Right hindlimb (tissue), 1 donor: ENCODE results near the gene POLE3.
"Not testable (repeated sequence)": the region's sequence is repeated elsewhere in the genome, so short reads cannot be mapped to it uniquely, and the experiment has no call there.

Experiments used
- DNase-seq: peaks from one replicate; pipeline ENCODE4 v3.0.0-alpha.2; 2018

The POLE3 gene, protein sequence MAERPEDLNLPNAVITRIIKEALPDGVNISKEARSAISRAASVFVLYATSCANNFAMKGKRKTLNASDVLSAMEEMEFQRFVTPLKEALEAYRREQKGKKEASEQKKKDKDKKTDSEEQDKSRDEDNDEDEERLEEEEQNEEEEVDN

DNA sequence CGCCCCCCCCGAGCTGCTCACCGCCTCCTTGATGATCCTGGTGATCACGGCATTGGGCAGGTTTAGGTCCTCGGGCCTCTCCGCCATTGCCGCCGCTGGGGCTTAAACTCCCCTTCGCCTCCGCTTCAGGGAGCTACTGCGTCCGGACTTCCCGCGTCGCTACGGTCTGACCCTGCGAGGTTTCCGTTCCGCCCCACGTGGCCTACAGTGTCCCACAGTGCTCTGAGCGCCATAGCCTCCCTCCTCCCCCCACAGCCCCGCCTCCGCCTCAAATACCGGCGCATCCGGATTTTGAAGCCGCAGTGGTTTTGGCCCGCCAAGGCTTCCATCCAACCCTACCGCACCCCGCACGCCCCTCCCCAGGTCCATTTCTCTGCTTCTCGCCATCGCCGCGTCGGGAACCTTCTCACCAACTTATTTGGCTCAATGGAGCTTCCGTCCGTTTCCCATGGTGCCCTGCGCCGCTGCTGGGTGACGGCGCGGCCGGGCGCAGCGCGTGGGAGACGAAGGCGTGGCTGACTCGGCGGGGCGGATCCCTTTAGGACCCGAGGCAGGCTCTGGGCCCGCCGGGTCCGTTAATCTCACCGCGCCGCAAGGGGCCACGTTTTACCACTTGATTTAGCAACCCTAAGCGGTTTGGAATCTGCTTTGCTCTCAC, at the start of gene POLE3, which contains the start of gene C9orf43:
Gene POLE3 (minus strand): TSS at position 469 of the 658 bp plus-strand sequence. CDS start 382 bp downstream, at position 87.
Gene C9orf43 (plus strand): TSS at position 541 of the 658 bp plus-strand sequence. CDS start 2,747 bp downstream, outside the sequence.
- DNase-seq = peak; percentile 97

DNA sequence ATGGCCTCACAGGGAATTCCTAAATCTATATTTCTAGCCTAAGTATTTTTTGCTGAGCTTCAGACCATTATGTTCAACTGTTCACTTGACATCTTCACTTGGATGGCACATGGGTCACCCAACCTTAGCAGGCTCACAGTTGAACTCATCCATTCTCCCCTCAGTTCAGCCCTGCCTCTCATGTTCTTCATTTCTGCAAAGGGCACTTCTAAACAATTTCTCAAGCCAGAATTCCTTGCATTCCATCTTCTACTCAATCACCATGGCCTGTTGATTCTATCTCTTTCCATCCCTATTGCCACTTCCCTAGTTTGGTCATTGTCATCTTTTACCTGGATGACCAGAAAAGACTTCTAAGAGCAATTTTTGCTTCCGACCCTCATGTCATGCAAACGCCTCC, 45.8 kb upstream of the POLE3 start:
- no peak for DNase-seq

DNA sequence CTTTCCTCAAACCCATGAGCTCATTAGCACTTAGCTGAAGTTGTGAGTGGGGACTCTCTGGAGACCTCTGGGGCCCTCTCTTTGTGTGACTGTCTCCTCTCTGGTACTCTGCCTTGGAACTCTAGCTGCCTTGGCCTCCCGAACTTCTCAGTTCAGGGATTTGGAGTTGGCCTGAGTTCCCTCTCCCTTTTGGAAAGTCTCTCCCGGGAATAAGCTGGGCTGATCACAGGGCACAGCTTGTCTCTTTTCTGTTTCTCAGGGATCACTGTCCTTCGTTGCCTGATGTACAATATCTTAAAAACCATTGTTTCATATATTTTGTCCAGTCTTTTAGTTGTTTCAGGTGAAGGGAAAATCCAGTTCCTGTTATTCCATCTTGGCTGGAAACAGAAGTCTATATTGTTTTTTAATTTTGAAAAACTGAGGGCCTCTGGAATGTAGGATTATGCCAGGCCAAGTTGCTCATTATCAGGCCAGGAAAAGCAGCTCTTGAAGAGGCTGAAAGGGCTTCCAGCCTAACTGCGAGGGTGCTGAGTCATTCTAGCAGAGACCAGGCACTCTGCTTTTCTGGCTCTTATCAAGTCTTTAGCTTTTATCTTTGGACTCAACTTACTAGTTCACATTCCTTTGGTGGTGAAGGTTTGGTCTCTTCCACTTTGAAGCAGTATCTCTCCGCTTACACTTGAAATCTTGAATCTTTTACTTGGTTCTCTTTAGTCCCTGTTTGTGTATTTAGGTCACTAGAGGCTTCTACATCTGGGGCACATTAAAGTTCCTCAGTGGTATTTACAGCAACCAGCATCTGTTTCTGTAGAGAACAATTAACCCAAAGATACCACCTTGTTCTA, 44.7 kb upstream of the POLE3 start:
- DNase-seq = peak; percentile 35

DNA sequence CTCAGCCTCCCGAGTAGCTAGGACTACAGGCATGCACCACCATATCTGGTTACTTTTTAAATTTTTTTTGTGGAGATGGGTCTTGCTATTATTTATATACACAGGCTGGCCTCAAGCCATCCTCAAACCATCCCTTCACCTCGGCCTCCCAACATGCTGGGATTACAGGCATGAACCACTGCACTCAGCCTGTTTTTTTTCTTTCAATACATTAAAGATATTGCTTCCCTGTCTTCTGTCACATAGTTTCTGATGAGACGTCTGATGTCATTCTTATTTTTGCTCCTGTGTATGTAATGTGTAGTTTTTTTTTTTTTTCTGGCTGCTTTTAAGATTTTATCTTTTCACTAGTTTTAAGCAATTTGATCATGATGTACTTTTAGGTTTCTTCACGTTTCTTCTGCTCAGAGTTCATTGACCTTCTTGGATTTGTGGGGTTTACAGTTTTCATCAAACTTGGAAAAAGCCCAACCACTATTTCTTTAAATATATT, 41.7 kb upstream of the POLE3 start:
- no peak for DNase-seq

DNA sequence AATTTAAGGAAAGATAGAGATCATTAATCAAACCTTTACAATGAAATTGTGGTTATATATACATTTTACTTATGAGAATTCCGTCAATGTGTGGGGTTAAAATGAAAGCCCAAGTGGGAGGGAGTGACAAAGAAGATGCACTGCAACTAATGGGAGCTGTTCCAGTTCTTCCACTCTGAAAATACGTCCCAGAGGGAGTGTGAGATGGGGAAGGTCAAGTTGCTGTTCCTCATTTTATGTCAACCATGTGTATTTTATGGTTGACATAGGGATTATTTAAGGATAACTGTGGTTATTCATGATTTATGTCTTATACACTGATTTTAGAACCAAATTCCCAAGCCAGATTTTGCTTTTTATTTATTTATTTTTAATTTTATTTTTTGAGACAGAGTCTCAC, 38.9 kb upstream of the POLE3 start:
- DNase-seq = no peak

DNA sequence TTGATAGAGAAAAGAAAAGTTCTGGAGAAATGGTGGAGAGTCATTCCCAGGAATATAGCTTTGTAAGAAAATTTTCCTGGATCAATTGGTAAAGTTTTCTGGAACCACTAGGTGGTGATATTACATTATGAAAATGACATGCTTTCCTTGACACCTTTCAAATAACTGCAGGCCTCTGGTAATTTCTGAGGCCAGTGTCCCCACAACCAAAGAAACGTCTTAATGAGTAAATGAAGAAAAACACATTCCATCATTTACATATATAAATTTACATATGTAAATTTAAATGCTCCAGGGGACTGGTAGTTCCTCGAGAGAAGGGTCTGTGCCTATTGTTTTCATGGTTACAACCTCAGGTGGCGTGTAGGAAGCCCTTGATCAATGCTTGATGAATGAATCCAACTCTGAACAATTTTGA, 35.9 kb upstream of the POLE3 start:
- DNase-seq = no peak

DNA sequence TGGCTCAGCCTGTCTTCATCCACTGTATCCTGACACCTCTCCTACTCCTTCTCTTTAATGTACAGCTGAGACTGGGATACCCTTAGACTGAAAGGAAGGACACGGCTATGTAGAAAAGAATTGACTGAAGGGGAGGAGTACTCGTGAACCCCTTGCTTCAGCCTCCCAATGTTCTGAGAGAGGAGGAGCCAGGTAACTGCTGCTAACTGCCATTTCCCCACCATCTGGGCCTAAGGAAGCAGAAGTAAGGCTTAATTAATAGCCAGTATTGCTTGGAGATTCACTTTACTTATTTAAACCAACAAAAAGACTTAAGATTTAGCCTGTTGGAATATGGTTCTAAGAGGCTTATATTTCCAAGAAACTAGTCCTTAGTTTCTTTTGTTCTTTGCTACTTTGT, 34.3 kb upstream of the POLE3 start:
- no peak for DNase-seq

DNA sequence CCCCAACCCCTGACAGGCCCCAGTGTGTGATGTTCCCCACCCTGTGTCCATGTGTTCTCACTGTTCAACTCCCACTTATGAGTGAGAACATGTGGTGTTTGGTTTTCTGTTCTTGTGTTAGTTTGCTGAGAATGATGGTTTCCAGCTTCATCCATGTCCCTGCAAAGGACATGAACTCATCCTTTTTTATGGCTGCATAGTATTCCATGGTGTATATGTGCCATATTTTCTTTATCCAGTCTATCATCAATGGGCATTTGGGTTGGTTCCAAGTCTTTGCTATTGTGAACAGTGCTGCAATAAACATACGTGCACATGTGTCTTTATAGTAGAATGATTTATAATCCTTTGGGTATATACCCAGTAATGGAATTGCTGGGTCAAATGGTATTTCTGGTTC, 27.2 kb upstream of the POLE3 start:
- DNase-seq = not testable (repeated sequence)

DNA sequence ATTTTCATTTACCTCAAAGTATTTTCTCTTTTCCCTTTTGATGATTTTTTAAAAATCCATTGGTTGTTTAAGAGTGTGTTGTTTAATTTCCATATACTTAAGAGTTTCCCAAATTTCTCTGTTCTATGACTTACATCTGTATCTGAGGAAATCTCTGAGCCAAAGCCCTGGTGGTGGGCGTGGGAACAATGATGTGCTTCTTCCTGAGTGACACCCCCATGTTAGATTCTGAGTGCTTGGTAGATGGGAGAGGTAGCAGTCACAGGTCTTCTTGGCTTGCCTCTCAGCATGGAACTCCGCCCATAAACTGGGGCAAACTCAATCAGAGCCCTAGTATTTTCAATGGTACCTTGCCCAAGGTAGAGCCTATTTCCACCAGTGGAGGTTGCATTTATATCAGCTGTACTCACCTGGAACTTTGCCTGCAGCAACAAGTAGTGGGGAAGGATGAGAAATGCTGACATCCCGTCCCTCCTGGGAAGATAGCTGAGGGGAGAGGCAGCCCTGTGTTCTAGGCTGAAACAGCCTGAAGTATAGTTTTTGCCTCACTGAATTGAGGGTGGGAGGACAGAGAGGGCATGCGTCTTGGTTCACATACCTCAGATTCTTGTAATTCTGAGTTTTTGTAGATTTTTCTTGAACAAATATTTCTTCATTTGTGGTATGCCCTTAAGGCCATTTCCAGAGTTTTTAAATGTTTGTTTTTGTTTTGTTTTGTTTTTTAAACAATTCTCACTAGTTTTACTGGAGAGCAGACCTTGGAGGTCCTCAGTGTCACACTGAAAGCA, 26.4 kb upstream of the POLE3 start:
- DNase-seq = no peak

DNA sequence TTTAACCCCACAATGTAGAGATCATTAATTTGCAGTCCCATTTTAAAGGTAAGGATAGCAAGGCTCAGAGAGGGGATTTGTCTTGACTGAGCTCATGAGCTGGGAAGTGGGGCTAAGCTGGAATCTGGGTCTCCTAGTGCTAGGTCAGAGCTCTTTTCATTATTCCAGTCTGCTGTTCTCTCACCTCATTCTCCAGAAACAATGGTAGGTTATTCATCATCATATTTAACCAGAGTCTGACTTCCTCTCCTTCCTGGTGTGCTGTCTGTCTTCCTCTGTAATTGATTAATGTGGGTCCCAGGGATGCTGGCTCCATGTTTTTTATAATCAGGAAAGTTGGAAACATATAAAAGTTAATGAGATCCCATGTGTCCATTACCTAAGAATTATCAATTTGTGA, 20.7 kb upstream of the POLE3 start:
- no peak for DNase-seq

DNA sequence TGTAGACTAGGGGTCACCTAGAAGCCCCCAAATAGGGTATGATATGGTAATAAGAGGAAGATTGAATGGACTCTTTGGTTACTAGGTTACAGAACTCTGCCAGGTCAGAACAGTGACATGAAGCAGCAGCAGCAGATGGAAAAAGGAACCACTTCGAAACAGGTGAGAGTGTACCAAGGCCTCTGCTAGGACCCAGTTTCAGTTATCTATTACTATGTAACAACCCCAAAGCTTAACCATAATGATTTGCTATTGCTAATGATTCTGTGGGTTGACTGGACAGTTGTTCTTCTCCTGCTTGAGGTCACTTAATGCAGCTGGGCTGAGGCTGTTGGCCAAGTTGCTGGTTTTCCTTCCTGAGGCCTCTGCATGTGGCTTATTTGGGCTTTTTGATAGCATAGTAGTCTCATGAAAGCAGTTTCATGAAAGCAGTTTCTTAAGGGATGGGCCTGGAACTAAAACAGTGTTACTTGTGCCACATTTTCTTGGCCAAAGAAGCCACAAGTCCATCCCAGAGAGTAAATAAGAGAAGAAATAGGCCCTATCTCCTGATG, 17.7 kb upstream of the POLE3 start:
- DNase-seq = peak; percentile 39

DNA sequence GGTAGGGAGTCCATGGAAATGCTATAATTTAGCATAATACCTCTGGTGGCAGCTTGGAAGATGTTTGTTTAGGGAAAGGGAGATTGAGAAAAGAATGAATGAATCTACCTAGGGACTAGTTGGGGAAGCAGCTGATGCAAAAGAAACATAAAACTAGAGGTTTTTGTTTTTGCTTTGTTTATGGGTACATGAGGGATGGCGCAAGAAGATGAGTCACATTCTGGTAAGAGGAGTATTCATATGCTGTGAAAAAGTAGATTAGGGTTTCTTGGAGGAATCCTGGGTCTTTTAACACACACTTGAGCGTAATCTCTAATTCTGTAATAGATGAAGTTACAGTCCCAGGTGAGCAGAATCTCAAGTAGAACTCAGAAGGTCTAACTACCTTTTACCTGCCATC, 17.2 kb upstream of the POLE3 start:
- no peak for DNase-seq

DNA sequence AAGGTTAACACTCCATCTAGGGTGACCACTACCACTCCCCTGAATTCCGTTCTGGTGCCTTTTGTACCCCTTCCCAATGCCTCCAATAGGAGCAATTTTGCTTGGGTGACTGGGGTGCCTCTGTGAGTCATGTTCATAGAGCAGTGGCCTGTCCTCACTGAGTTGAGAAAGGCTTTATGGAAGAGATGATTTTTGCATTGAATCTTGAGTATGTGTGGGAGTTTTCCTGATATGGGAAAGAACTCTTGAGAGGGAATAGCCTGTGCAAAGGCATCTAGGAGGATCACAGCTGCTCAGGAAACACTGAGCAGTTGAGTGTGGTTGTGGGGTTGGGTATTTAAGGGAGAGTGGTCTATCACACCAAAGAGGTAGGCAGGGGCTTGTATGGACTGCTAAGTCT, 16.2 kb upstream of the POLE3 start:
- no peak for DNase-seq

DNA sequence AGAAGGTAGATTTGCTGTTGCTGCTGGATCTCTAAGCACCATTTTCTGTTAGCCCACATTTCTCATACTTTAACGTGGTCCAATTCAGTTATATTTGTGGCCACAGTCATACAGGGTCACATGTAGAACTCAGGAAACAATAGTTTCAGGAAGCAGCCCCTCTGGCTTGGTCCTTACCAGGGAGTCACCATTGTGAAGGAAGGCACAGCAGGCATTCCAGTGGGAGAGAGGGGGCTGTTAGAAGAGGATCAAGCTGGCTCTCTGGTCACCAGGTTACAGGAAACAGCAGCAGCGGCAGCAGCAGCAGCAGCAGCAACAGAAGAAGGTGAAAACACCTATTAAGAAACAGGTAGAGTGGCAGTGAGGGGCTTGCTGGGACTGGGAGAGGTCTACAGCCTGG, 14.6 kb upstream of the POLE3 start:
- DNase-seq = no peak

DNA sequence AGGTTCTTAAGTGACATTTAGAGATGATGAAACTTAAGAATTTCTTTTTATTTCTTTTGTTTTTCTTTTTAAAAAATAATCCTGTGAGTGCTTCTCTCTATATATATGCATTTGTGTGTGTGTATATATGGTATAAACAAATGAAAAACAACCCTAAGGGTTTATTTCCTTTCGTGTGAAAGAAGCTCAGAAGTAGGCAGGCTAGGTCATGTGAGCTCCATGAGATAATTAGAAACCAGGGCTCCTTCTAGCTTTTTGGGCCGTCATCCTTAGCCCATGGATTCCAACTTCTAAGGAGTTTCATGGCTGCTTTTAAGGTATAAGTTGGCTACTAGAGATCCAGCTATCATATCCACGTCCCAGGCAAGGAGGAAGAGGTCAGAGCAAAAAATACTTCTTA, 11.3 kb upstream of the POLE3 start:
- DNase-seq = no peak

DNA sequence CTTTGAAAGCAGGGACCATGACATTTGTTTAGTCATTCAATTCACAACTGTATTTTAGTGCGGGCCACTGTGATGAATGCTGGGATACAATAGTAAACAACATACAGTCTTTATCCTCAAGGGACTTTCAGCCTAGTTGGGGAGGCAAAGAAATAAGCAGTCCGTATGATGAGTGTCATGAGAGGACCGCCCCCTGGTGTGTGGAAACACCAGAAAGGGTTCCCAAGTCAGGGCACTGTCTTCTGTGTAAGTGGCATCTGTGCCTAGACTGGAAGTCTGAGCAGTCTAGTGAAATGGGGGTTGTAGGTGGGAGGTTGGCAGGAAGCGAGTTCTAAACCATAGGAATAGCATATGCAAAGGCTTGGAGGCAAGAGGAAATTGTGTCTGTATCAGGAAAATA, 6.9 kb upstream of the POLE3 start:
- no peak for DNase-seq

DNA sequence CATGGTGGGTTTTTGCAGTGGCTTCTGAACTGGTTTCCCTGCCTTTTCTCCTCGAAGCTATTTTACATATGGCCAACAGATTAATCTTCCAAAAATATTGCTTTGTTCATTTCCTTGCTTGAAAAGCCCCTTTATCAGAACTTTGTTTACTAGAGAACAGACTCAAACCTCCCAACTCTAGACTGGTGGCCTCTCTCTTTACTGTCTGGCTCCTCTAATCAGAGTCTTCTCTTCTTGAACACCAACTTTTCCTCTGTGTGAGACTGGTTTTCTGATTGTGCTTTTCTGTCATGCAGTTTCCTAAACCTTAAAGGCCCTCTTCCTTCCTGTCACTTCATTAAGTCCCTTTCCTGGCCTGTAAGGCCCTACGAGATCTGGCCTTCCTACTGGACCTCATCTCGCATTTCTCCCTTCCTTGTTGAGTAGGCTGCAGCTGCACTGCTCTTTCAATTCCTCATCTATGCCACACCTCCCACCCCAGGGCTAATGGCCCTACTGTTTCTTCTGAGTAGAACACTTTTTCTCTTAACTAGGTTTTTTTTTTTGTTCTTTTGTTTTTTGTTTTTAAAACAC, 5.8 kb upstream of the POLE3 start:
- DNase-seq = no peak

DNA sequence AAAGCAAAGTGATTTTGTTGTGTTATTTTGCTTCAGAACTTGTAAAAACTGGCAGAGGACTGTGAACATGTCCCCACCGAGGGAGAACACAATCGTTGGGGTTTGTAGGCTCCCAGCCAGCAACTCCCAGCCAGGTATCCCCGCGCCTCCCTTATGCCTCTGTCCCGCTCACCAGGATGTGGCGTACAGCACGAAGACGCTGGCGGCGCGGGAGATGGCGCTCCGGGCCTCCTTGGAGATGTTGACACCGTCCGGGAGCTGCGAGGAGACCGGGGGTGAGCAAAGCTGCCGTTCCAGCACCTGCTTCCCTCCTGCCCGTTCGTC, 630 bp downstream of the POLE3 start:
- DNase-seq = no peak

DNA sequence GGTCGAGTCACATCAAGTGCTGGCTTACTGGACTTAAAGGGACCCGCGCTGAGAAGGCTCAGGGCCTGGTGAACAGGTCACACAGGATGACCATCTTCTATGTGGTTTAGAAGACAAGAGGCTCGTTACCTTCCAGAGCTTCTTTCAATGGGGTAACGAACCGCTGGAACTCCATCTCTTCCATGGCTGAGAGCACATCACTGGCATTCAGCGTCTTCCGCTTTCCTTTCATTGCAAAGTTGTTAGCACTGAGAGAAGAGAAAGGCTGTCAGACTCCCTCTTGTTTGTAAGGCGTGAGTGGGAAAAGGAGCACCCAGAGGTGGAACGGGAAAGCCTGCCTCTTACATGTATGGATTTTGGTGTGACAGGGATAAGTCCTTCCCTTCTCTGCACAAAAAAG, 994 bp downstream of the POLE3 start:
- DNase-seq = no peak

DNA sequence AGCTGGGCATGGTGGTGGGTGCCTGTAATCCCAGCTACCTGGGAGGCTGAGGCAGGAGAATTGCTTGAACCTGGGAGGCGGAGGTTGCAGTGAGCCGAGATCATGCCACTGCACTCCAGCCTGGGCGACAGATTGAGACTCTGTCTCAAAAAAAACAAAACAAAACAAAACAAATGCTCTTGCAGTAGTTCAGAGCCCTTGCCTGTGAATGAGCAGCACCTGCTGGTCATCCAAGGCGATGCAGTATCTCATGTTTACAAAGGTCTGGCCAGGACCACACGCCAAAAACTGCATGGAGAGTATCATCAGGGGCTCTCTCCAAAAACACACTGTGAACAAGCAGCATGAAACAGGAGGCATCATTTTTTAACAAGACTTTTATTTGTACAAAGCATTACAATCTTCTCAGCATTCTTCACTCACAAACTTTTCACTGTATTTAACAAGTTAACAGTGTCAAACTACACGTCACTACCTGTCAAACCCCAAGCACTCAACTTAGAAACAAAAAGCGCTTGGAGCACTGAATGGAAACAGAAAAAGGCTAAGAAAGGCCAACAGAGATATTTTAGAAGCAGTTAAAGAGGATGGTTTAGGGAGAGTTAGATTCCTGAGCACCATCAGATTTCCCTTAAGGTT, 3.5 kb downstream of the POLE3 start:
- DNase-seq = peak; percentile 78

DNA sequence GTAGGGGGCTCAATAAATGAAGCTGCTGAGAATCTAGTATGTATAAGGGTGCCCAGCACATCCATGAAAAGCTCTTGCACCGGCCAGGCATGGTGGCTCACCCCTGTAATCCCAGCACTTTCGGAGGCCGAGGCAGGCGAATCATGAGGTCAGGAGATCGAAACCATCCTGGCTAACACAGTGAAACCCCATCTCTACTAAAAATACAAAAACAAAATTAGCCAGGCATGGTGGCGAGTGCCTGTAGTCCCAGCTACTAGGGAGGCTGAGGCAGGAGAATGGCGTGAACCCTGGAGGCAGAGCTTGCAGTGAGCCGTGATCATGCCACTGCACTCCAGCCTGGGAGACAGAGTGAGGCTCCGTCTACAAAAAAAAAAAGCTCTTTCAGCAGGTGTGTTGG, 4.1 kb downstream of the POLE3 start:
- DNase-seq = not testable (repeated sequence)

DNA sequence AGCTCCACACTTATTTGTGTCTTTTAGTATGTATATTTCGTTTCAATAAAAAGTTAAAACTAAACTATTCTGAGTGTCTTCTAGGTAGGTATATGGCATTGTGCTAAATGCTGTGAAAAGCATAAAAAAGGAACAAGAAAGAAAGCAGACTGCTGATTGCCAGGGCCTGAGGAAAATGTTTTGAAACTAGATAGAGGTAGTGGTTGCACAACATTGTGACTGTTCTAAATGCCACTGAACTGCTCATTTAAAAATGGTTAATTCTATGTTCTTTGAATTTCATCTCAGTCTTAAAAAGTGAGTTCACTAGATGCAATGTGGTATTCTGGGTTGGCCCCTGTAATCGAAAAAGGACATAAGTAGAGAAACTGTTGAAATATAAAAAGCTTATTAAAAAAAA, 6.8 kb downstream of the POLE3 start:
- DNase-seq = no peak
